ENCODE data around the gene AFMID. TPM values are rescaled to one million over a fixed set of nuclear protein-coding genes. Genes with fewer than 3 reads are reported as not detected.

AFMID gene
- total and polyA plus RNA-seq, 2 of the 13 experiments (the other 11 are each of a cell fraction or from before 2014, with no cell fraction given) = 249 to 270 TPM

DNA sequence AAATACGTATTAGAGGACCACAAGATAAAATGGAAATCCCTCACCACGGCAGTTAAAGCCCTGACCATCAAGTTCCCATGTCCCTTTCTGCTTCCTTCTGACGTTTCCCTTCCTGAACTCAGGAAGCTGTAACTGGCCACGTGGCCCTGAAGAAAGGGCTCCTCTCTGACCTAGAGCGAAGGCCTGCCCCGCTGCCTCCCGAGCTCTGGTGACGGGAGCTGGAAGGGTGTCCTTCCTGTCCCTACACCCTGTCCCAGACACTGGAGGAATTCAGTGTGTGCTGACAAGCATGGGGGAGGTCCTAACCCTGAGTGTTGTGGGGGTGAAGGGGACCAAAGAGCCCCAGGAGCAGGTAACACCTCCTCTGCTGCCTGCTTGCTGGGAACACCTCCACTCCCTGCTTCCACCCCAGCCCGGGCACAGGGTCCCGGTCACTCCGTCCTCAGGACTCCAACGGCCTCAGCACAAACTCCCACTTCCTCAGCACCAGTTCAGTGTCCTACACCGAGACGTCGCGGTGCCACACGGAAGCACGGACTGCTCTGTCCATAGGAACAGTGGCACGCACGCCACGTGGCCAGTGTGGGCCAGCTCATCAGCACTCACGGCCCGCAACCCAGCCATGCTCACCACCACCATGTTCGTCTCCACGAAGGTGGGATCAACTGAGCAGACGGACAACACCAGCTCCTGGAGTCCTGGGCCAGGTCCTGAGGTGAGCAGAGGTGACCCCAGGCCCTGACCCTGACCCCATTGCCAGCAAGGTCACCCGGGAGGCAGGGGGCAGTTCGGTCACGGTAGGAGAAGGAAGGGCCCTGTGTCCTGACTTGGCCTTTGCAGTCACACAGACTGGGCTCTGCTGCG lies 61.1 kb downstream of the AFMID start (continued):
- TF ChIP-seq, protein P1, sequence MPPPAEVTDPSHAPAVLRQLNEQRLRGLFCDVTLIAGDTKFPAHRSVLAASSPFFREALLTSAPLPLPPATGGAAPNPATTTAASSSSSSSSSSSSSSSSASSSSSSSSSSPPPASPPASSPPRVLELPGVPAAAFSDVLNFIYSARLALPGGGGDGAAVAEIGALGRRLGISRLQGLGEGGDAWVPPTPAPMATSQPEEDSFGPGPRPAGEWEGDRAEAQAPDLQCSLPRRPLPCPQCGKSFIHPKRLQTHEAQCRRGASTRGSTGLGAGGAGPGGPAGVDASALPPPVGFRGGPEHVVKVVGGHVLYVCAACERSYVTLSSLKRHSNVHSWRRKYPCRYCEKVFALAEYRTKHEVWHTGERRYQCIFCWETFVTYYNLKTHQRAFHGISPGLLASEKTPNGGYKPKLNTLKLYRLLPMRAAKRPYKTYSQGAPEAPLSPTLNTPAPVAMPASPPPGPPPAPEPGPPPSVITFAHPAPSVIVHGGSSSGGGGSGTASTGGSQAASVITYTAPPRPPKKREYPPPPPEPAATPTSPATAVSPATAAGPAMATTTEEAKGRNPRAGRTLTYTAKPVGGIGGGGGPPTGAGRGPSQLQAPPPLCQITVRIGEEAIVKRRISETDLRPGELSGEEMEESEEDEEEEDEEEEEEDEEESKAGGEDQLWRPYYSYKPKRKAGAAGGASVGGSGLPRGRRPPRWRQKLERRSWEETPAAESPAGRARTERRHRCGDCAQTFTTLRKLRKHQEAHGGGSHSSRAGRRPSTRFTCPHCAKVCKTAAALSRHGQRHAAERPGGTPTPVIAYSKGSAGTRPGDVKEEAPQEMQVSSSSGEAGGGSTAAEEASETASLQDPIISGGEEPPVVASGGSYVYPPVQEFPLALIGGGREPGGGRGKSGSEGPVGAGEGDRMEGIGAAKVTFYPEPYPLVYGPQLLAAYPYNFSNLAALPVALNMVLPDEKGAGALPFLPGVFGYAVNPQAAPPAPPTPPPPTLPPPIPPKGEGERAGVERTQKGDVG (CRISPR knock-in tag; IDR thresholded peaks at IDR 0.05; ENCODE audit: borderline replicate concordance) = peak; percentile 60; the same call in 1 of the 2 replicates
- TF ChIP-seq, protein P2, sequence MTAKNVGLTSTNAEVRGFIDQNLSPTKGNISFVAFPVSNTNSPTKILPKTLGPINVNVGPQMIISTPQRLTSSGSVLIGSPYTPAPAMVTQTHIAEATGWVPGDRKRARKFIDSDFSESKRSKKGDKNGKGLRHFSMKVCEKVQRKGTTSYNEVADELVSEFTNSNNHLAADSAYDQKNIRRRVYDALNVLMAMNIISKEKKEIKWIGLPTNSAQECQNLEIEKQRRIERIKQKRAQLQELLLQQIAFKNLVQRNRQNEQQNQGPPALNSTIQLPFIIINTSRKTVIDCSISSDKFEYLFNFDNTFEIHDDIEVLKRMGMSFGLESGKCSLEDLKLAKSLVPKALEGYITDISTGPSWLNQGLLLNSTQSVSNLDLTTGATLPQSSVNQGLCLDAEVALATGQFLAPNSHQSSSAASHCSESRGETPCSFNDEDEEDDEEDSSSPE (CRISPR knock-in tag; IDR thresholded peaks at IDR 0.05) = 0 out of 2 replicates have a peak, but pooled peaks have one; percentile 43
- TF ChIP-seq ZNF709 (CRISPR knock-in tag; IDR thresholded peaks at IDR 0.05) = no peak
- 0 out of 2 replicates have a peak, but pooled peaks have one; percentile 44 for TF ChIP-seq ZNF547 (CRISPR knock-in tag; IDR thresholded peaks at IDR 0.05)
- TF ChIP-seq ZBTB38 (CRISPR knock-in tag; IDR thresholded peaks at IDR 0.05) = peak; percentile 95
- peak; percentile 77; the same call in 1 of the 2 replicates for TF ChIP-seq SPEN (CRISPR knock-in tag; IDR thresholded peaks at IDR 0.05; ENCODE audit: low read depth)
- TF ChIP-seq ZFX (CRISPR knock-in tag; IDR thresholded peaks at IDR 0.05; ENCODE audit: low read depth) = peak; percentile 52; the same call in 1 of the 2 replicates
- peak; percentile 20; the same call in 1 of the 2 replicates for TF ChIP-seq MXD4 (CRISPR knock-in tag; IDR thresholded peaks at IDR 0.05)
- TF ChIP-seq ZNF33B (CRISPR knock-in tag; IDR thresholded peaks at IDR 0.05) = no peak
- TF ChIP-seq MTA1 (CRISPR knock-in tag; IDR thresholded peaks at IDR 0.05; ENCODE audit: borderline replicate concordance) = 0 out of 2 replicates have a peak, but pooled peaks have one; percentile 26
- no peak for TF ChIP-seq KDM6A (CRISPR knock-in tag; IDR thresholded peaks at IDR 0.05; ENCODE audit: low read depth)
- peak; percentile 72 for TF ChIP-seq NR2F6 (IDR thresholded peaks at IDR 0.05)
- TF ChIP-seq NR2F6 (CRISPR knock-in tag; IDR thresholded peaks at IDR 0.05) = peak; percentile 62
- TF ChIP-seq BRCA1 (CRISPR knock-in tag; IDR thresholded peaks at IDR 0.05) = no peak
- 0 out of 2 replicates have a peak, but pooled peaks have one; percentile 25 for TF ChIP-seq CREB1 (IDR thresholded peaks at IDR 0.05)
- TF ChIP-seq CREB1 (CRISPR knock-in tag; IDR thresholded peaks at IDR 0.05) = no peak
- TF ChIP-seq, protein P3, sequence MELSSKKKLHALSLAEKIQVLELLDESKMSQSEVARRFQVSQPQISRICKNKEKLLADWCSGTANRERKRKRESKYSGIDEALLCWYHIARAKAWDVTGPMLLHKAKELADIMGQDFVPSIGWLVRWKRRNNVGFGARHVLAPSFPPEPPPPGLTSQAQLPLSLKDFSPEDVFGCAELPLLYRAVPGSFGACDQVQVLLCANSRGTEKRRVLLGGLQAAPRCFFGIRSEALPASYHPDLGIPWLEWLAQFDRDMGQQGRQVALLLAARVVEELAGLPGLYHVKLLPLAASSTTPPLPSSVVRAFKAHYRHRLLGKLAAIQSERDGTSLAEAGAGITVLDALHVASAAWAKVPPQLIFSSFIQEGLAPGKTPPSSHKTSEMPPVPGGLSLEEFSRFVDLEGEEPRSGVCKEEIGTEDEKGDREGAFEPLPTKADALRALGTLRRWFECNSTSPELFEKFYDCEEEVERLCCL (CRISPR knock-in tag; IDR thresholded peaks at IDR 0.05; ENCODE audit: borderline replicate concordance) = no peak
- TF ChIP-seq, protein P4, sequence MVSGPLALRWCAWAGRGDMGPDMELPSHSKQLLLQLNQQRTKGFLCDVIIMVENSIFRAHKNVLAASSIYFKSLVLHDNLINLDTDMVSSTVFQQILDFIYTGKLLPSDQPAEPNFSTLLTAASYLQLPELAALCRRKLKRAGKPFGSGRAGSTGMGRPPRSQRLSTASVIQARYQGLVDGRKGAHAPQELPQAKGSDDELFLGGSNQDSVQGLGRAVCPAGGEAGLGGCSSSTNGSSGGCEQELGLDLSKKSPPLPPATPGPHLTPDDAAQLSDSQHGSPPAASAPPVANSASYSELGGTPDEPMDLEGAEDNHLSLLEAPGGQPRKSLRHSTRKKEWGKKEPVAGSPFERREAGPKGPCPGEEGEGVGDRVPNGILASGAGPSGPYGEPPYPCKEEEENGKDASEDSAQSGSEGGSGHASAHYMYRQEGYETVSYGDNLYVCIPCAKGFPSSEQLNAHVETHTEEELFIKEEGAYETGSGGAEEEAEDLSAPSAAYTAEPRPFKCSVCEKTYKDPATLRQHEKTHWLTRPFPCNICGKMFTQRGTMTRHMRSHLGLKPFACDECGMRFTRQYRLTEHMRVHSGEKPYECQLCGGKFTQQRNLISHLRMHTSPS (CRISPR knock-in tag; IDR thresholded peaks at IDR 0.05; ENCODE audit: low read depth) = peak; percentile 45; the same call in 1 of the 2 replicates
- TF ChIP-seq ZNF337 (CRISPR knock-in tag; IDR thresholded peaks at IDR 0.05; ENCODE audit: borderline replicate concordance, low read depth) = 0 out of 2 replicates have a peak, but pooled peaks have one; percentile 27
- no peak for TF ChIP-seq MEIS1 (CRISPR knock-in tag; IDR thresholded peaks at IDR 0.05; ENCODE audit: borderline replicate concordance)
- no peak for TF ChIP-seq ZNF367 (CRISPR knock-in tag; IDR thresholded peaks at IDR 0.05; ENCODE audit: borderline replicate concordance)
- TF ChIP-seq RARA (CRISPR knock-in tag; IDR thresholded peaks at IDR 0.05) = peak; percentile 39; the same call in 1 of the 2 replicates
- TF ChIP-seq HOXA3 (CRISPR knock-in tag; IDR thresholded peaks at IDR 0.05) = peak; percentile 20; the same call in 1 of the 2 replicates

All from HepG2 (cell line).